ENCODE measurements around the gene PPP3R2.

GRCh38 chr9:101639311-101639710, 44.5 kb upstream of the PPP3R2 start:
- no peak for TF ChIP-seq REST (IDR thresholded peaks at IDR 0.05; ENCODE audit: low read depth, low read length)
- TF ChIP-seq EGR1 (IDR thresholded peaks at IDR 0.05; ENCODE audit: borderline replicate concordance in 1 of 2, low read depth in 2 of 2, low read length in 2 of 2), result no peak
- TF ChIP-seq NR2F1 (conservative IDR thresholded peaks at IDR 0.05), result no peak
- TF ChIP-seq SP1 (IDR thresholded peaks at IDR 0.05; ENCODE audit: low read depth, low read length), result no peak
- TF ChIP-seq TCF12 (IDR thresholded peaks at IDR 0.05; ENCODE audit: low read depth, low read length), result no peak
- TF ChIP-seq SKIL (IDR thresholded peaks at IDR 0.05; ENCODE audit: low read depth, poor library complexity, severe bottlenecking), result no peak
- no peak for TF ChIP-seq HDAC2 (IDR thresholded peaks at IDR 0.05)
- no peak for TF ChIP-seq CTCF (IDR thresholded peaks at IDR 0.05 in 2 of 3, conservative IDR thresholded peaks at IDR 0.05 in 1 of 3; ENCODE audit: control insufficient read depth in 2 of 3, extremely low read depth in 1 of 3, insufficient read depth in 1 of 3, low read depth in 3 of 3, low read length in 3 of 3)
- TF ChIP-seq POLR2A (IDR thresholded peaks at IDR 0.05; ENCODE audit: low read depth, low read length), result no peak
- no peak for TF ChIP-seq CBX5 (IDR thresholded peaks at IDR 0.05; ENCODE audit: low read depth)
- no peak for TF ChIP-seq ETV6 (conservative IDR thresholded peaks at IDR 0.05 in 1 of 2, IDR thresholded peaks at IDR 0.05 in 1 of 2; ENCODE audit: borderline replicate concordance in 1 of 2, low read depth in 1 of 2)
- TF ChIP-seq ZNF274 (IDR thresholded peaks at IDR 0.05; ENCODE audit: insufficient read depth, insufficient read length), result no peak
- TF ChIP-seq BMI1 (IDR thresholded peaks at IDR 0.05; ENCODE audit: borderline replicate concordance), result no peak
- TF ChIP-seq RFX5 (IDR thresholded peaks at IDR 0.05; ENCODE audit: low read depth, low read length), result no peak
